Neural crest cell (in vitro differentiated cells): Measurements from ENCODE around the gene PTPN23. TPM values are rescaled to one million over a fixed set of nuclear protein-coding genes. Genes with fewer than 3 reads are reported as not detected.

Experiments
- DNase-seq: peaks from one replicate; pipeline ENCODE4 v3.0.0; 2021; ENCODE audit warnings: low read depth, mixed read lengths, low spot score
- H3K27ac Mint-ChIP-seq: one replicate; pipeline ENCODE4 v1.8.0; 2021; ENCODE audit warnings: mild to moderate bottlenecking, mixed read lengths; ENCODE audit not compliant: unreplicated experiment
- H3K27me3 Mint-ChIP-seq: 2 replicates; pipeline ENCODE4 v1.8.0; 2021; ENCODE audit warnings: low read depth, mild to moderate bottlenecking, mixed read lengths
- H3K36me3 Mint-ChIP-seq: 2 replicates; pipeline ENCODE4 v1.8.0; 2021; ENCODE audit warnings: low read depth, mild to moderate bottlenecking, mixed read lengths
- H3K4me1 Mint-ChIP-seq: 2 replicates; pipeline ENCODE4 v1.8.0; 2021; ENCODE audit warnings: mixed read lengths
- H3K4me3 Mint-ChIP-seq: one replicate; pipeline ENCODE4 v1.8.0; 2021; ENCODE audit warnings: mild to moderate bottlenecking, mixed read lengths
- H3K9me3 Mint-ChIP-seq: 2 replicates; pipeline ENCODE4 v1.8.0; 2021; ENCODE audit warnings: mixed read lengths
- CTCF ChIP-seq: fragments of 200-600 bp; sonication (generic); conservative IDR thresholded peaks from 2 replicates; pipeline ENCODE4 v1.5.0; 2021; ENCODE audit warnings: antibody characterized with exemption, mild to moderate bottlenecking
- total RNA-seq: library from RNA; stranded (reverse); gene quantifications from 2 replicates; pipeline ENCODE4 v1.2.1, GENCODE V29; 2021

The PTPN23 gene
- total RNA-seq, 1 donor from 2014 or later = 43.9 TPM

GRCh38 chr3:47425959-47426358, 45.1 kb downstream of the PTPN23 start:
- Mint-ChIP-seq H3K4me1 (peaks cover 19% of the 10 kb centered on the region), H3K9me3 (no peaks in the 10 kb centered on the region), H3K4me3 (no peak overlapping the region), H3K27me3 (peaks cover under 1% of the 10 kb centered on the region), H3K36me3 (peaks cover 7% of the 10 kb centered on the region), H3K27ac (no peak overlapping the region)
- DNase-seq = no peak
- TF ChIP-seq CTCF = no peak

GRCh38 chr3:47427866-47428265, 47.0 kb downstream of the PTPN23 start:
- H3K9me3 Mint-ChIP-seq = no peaks in the 10 kb centered on the region
- no peak for DNase-seq
- H3K4me3 Mint-ChIP-seq = no peak overlapping the region
- H3K27me3 Mint-ChIP-seq = no peaks in the 10 kb centered on the region
- peaks cover 7% of the 10 kb centered on the region for H3K36me3 Mint-ChIP-seq
- TF ChIP-seq CTCF = no peak
- H3K27ac Mint-ChIP-seq = no peak overlapping the region
- H3K4me1 Mint-ChIP-seq = peaks cover 14% of the 10 kb centered on the region

- Mint-ChIP-seq H3K4me1 (peaks cover 14% of the 10 kb centered on the region), H3K36me3 (peaks cover 11% of the 10 kb centered on the region), H3K4me3 (no peak overlapping the region), H3K9me3 (no peaks in the 10 kb centered on the region), H3K27ac (no peak overlapping the region), H3K27me3 (no peaks in the 10 kb centered on the region)
- DNase-seq = no peak
- no peak for TF ChIP-seq CTCF
Observed at GRCh38 chr3:47428662-47429061, 47.8 kb downstream of the PTPN23 start.

- no peaks in the 10 kb centered on the region for H3K9me3 Mint-ChIP-seq
- peaks cover 14% of the 10 kb centered on the region for H3K4me1 Mint-ChIP-seq
- no peak overlapping the region for H3K4me3 Mint-ChIP-seq
- H3K36me3 Mint-ChIP-seq = peaks cover 16% of the 10 kb centered on the region
- no peak for TF ChIP-seq CTCF
- H3K27ac Mint-ChIP-seq = peak overlapping the region; percentile 52
- no peak for DNase-seq
- no peaks in the 10 kb centered on the region for H3K27me3 Mint-ChIP-seq
Observed at GRCh38 chr3:47429476-47430270, 48.9 kb downstream of the PTPN23 start.

- Mint-ChIP-seq H3K4me3 (no peak overlapping the region), H3K27me3 (no peaks in the 10 kb centered on the region), H3K27ac (no peak overlapping the region), H3K36me3 (peaks cover 12% of the 10 kb centered on the region), H3K9me3 (no peaks in the 10 kb centered on the region), H3K4me1 (peaks cover 14% of the 10 kb centered on the region)
- no peak for TF ChIP-seq CTCF
- no peak for DNase-seq
Observed at GRCh38 chr3:47430606-47431005, 49.8 kb downstream of the PTPN23 start.
